Adrenal gland (tissue), 5 donors: ENCODE data around the gene WBP1L.
A peak's percentile ranks its signal among the peaks of the same experiment; 100 is the strongest.

Source experiments
- CTCF ChIP-seq, 6 experiments: fragments of 450-650 bp in 4 of 6; fragments of 200-600 bp in 2 of 6; sonication (generic) in 1 of 6; IDR thresholded peaks; 1 replicate in 5 of 6; 2 replicates in 1 of 6; pipeline versions ENCODE4 v1.5.1 to v1.8.0; 2016 to 2021; ENCODE audit warnings: antibody characterized with exemption in 6 of 6, mild to moderate bottlenecking in 2 of 6, moderate library complexity in 1 of 6
- POLR2A ChIP-seq, 2 donors: fragments of 450-650 bp; IDR thresholded peaks; one replicate each; pipeline ENCODE4 v1.6.1; 2017; ENCODE audit warnings: antibody characterized with exemption in 2 of 2, mild to moderate bottlenecking in 2 of 2, moderate library complexity in 1 of 2
- donor health status: DM: no; HTN: no; CAD: no.

GRCh38 chr10:102743588-102744373 lies at the start of gene WBP1L:
- TF ChIP-seq CTCF (IDR thresholded peaks at IDR 0.05): peak in 1 of 6 experiments; percentile 26
- peak; percentile 67 to 91 for TF ChIP-seq POLR2A (IDR thresholded peaks at IDR 0.05)
